Neutrophil (primary cell): ENCODE results near the gene LYPD4.

Experiments
- H3K27ac ChIP-seq: fragments of 200-600 bp; sonication (generic); 2 replicates; pipeline ENCODE4 v1.5.1; 2016; ENCODE audit warnings: mild to moderate bottlenecking, moderate library complexity
- H3K27me3 ChIP-seq: fragments of 200-600 bp; sonication (generic); 2 replicates; pipeline ENCODE4 v1.6.0; 2016; ENCODE audit warnings: mild to moderate bottlenecking
- H3K36me3 ChIP-seq: fragments of 200-600 bp; sonication (generic); 2 replicates; pipeline ENCODE4 v1.5.1; 2017
- H3K4me1 ChIP-seq, 2 experiments: fragments of 200-600 bp in 1 of 2; sonication (generic) in 1 of 2; 1 replicate in 1 of 2; 2 replicates in 1 of 2; pipeline versions ENCODE4 v1.5.1 to v1.6.1; 2013 to 2016; ENCODE audit warnings: low read depth in 1 of 2, low read length in 1 of 2, mild to moderate bottlenecking in 1 of 2, moderate library complexity in 1 of 2; ENCODE audit not compliant: control insufficient read depth in 1 of 2, insufficient read depth in 1 of 2
- H3K4me3 ChIP-seq, 2 experiments: fragments of 200-600 bp in 1 of 2; sonication (generic) in 1 of 2; 1 replicate in 1 of 2; 2 replicates in 1 of 2; pipeline ENCODE4 v1.5.1; 2013 to 2016; ENCODE audit warnings: low read depth in 1 of 2, low read length in 1 of 2, mild to moderate bottlenecking in 1 of 2, moderate library complexity in 1 of 2
- H3K9me3 ChIP-seq: fragments of 200-600 bp; sonication (generic); 2 replicates; pipeline ENCODE4 v1.5.1; 2016
- TF ChIP-seq, protein P1 (sequence below): fragments of 200-600 bp; sonication (generic); IDR thresholded peaks from 2 replicates; pipeline ENCODE4 v1.5.1; 2016; ENCODE audit warnings: antibody characterized with exemption

Gene LYPD4

DNA sequence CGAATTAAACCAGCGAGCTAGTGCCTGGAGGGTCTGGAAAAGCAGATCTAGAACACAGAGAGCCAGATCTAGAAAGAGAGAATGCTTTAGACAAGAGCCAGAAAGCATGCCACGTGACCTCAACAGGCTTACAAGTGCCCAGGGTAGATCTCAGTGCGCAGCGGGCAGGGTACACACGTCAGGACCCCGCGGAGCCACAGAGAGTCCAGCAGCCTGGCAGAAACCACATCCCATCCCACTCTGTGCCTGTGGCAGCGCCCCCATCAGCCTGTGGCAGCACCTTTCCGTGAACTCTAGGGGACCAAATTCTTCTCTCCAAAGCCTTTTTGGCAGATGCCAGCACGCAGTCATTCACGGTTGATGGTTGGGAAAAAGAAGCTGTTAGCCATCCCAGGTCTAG, 44.4 kb upstream of the LYPD4 start:
- H3K4me1 ChIP-seq: peaks cover 39 to 41% of the 10 kb centered on the region in 2 experiments
- TF ChIP-seq, protein P1, sequence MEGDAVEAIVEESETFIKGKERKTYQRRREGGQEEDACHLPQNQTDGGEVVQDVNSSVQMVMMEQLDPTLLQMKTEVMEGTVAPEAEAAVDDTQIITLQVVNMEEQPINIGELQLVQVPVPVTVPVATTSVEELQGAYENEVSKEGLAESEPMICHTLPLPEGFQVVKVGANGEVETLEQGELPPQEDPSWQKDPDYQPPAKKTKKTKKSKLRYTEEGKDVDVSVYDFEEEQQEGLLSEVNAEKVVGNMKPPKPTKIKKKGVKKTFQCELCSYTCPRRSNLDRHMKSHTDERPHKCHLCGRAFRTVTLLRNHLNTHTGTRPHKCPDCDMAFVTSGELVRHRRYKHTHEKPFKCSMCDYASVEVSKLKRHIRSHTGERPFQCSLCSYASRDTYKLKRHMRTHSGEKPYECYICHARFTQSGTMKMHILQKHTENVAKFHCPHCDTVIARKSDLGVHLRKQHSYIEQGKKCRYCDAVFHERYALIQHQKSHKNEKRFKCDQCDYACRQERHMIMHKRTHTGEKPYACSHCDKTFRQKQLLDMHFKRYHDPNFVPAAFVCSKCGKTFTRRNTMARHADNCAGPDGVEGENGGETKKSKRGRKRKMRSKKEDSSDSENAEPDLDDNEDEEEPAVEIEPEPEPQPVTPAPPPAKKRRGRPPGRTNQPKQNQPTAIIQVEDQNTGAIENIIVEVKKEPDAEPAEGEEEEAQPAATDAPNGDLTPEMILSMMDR: no peak
- peaks cover 77% of the 10 kb centered on the region for H3K36me3 ChIP-seq
- H3K27me3 ChIP-seq: no peaks in the 10 kb centered on the region
- no peak overlapping the region for H3K4me3 ChIP-seq
- peak overlapping the region; percentile 61 for H3K27ac ChIP-seq
- no peaks in the 10 kb centered on the region for H3K9me3 ChIP-seq

DNA sequence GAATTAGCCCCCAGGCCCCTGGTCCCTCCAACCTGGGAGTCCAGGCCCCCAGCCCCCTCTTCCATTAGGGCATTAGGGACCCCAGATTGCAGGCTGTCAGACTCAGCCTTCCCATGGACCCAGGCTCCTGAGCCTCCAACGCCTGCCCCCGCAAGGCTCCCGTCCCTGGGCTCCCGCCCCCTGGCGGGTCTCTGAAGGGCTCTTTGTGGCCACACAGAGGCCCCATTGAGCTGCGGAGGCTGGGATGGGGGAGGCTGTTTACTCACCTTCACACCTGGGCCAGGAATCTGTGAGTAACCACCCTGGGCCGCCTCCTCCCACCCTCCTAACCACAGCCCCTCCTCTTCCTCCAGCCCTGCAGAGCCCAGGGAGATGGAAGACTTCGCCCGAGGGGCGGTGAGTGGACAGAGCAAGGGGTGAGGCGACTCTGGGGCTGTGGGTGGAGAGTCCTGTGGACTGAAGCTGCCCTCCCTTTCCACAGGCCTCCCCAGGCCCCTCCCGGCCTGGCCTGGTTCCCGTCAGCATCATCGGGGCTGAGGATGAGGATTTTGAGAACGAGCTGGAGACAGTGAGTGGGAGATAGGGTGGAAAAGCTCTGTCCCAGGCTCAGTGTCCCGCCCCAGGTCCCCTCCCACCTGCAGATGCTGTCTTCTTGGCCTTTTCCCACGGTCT, 43.4 kb upstream of the LYPD4 start:
- Histone ChIP-seq H3K27ac (peak overlapping the region; percentile 61), H3K36me3 (peaks cover 70% of the 10 kb centered on the region), H3K4me1 (peaks cover 39 to 47% of the 10 kb centered on the region in 2 experiments), H3K4me3 (no peak overlapping the region), H3K9me3 (no peaks in the 10 kb centered on the region), H3K27me3 (no peaks in the 10 kb centered on the region)
- TF ChIP-seq, protein P1: no peak

DNA sequence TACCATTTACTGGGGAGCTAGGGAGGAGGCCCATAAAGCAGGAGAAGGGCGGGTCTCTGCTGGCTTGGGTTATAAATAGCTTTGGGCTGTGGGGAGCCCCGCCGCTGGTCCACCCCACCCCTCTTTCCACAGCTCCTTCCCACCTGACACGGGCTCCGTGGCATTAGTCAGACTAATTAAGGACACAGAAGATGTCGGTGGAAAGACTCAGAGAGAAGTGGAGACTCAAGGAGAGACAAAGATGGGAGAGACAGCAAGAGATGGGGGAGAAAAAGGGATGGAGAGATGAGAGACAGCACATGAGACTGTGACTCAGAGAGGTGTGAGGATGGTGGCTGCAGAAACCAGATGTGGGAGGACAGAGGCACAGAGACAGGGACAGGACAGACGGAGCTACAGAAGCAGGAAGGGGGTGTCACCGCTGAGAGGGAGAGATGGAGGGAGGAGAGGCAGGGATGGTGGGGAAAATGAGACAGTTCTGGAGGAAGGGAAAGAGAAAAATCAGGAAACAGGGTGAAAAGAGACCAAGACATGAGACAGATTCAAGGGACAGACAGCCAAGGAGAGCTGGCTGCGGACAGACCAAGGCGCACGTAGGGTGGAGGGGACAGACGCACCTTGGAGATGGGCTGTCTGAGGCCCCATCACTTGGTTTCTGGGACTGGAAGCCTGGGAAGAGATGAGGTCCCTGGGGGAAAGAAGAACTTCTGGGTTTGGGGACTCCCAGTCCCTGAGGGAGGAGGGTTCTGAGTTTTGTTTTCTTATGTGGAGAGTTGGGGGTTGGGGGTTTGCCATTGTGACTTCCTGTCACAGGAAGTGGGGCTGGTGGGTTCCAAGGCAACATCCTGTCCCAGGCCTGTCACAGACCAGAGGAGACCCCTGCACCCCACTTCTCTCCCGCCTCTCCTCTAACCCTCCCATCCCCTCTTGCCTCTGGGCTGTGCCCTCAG, 42.6 kb upstream of the LYPD4 start:
- Histone ChIP-seq H3K4me1 (peaks cover 46 to 55% of the 10 kb centered on the region in 2 experiments), H3K9me3 (no peaks in the 10 kb centered on the region), H3K36me3 (peaks cover 62% of the 10 kb centered on the region), H3K4me3 (peak overlapping the region in 1 of 2 experiments; percentile 35), H3K27ac (peak overlapping the region; percentile 61), H3K27me3 (no peaks in the 10 kb centered on the region)
- TF ChIP-seq, protein P1: no peak

DNA sequence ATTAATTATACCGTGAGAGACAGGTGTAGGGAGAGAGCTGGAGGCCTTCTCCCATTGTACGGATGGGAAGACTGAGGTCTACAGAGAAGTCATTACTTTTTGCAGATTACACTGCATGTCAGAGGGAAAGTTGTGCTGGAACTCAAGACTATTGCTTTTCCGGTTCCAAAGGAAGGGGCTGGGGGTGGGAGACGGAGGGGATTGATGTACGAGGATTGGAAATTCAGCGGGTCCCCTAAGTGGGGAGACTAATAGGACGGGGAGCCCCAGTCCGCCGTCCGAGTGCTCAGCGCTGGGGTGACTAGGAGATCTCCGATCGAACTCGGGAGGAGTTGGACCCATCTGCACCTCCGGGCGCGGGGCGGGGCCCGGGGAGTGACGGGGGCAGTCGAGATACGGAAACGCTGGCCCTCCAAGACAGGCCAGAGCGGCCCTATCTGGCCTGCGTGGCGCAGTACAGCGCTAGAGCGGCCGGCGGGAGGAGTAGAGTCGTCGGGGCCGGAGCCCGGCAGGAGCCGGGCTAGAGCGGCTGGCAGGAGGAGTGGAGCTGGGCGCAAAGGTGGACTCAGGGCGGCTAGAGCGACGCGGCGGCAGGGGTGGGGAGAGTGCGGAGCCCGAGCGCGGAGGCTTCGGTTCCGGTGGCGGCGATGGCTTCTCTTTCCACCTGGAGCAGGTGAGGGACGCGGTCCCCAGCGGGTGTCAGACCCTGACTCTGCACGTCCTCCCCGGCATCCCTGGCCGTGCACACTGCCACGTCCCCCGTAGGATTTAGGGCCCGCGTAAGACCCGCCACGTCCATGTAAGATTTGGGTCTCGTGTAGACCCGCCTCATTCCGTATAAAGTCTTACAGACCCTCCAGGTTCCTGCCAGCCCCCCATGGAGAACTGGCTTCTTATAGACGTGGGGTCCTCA, 39.6 kb upstream of the LYPD4 start:
- Histone ChIP-seq H3K9me3 (no peaks in the 10 kb centered on the region), H3K27ac (peak overlapping the region; percentile 97), H3K4me3 (peak overlapping the region; percentile 93 to 100), H3K4me1 (peaks cover 73 to 78% of the 10 kb centered on the region in 2 experiments), H3K27me3 (no peaks in the 10 kb centered on the region), H3K36me3 (peaks cover 33% of the 10 kb centered on the region)
- TF ChIP-seq, protein P1: peak; percentile 73

DNA sequence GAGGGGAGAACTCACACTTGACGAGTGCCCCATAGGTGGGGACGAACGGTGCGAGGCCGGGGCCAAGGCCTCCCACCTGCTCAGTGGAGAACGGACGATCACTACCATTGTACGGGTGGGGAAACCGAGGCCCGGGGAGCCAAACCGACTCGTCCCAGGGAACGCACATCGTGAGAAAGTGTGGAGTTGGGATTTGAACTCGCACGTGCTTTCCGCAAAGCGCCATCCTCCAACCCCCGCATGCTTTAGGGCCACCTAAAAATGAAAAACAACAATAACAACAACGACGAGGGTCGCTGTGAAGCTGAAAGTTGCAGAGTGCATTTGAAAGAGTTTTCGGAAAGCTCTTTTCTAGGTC, 39.0 kb upstream of the LYPD4 start:
- peaks cover 79 to 82% of the 10 kb centered on the region in 2 experiments for H3K4me1 ChIP-seq
- H3K9me3 ChIP-seq: no peaks in the 10 kb centered on the region
- TF ChIP-seq, protein P1: no peak
- H3K36me3 ChIP-seq: peaks cover 27% of the 10 kb centered on the region
- H3K27me3 ChIP-seq: no peaks in the 10 kb centered on the region
- H3K27ac ChIP-seq: peak overlapping the region; percentile 97
- H3K4me3 ChIP-seq: peak overlapping the region; percentile 93 to 100
